Stimulated activated CD4-positive, alpha-beta T cell treated with anti-CD3 and anti-CD28 coated beads, Interleukin-1b, Interleukin-23, amount 100 ng/mL, for 24 hours (primary cell): ENCODE data around the gene CHRM1.

Source experiments
- DNase-seq, 4 experiments: peaks; one replicate each; pipeline ENCODE4 v3.0.0-alpha.2; 2020; ENCODE audit warnings: low read depth in 4 of 4, low spot score in 1 of 4

Gene CHRM1

DNA sequence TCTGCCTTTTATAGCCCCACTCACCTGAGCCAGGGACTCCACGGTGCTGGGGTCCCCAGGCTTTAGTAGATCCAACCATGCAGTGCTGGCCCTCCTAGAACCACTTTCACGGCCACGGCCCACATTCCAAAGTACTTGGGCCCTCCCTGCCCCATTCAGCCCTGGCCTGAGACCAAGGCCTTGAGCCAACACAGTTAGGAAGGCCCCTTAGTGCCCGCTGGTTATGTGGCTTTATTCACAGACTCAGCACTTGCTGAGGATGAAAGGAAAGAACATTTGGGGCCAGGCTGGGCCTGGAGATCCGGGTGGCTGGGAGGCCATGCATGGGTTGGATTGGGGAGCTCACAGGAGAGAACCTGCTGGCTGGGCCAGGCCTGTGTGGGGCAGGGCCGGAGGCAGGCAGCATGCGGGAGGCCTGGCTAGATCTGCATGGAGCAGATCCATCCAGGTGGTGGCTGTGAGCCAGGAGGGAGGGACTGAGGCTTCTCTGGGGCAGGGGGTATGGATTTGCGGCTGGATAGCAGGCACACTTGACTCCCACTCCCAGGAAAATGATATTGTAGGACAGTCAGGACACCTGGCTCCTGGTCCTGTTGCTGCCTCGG lies 12.6 kb downstream of the CHRM1 start:
- no peak for DNase-seq

DNA sequence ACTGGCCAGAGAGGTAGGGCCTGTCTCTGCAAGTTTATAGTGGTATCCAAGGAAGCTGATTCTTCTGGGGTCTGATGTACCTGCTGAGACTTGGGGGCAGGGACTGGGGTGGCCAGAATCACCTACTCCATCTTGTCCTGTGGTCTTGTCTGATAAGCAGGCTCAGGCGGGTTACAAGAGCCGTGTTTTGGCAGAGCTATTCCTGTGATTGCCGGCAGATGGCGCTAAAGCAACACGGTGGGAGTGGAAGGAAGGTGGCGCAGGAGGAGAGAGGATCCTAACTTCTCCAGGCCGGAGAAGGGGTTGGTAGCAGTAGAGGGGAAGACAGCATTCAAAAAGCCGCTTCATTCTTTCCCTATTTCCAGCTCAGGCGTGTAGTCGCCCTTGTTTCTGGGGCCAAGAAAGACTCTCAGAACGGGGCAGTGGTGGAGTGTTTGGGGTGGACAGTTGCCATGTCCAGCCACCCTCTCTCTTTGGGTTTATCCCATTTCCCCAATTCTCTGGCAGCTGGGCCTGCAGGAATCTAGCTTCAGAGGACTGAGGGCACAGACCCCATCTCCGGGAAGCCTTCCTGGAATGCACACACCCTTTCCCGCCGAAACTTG lies 15.1 kb downstream of the CHRM1 start:
- peak; percentile 55 to 86 (median 70) for DNase-seq

DNA sequence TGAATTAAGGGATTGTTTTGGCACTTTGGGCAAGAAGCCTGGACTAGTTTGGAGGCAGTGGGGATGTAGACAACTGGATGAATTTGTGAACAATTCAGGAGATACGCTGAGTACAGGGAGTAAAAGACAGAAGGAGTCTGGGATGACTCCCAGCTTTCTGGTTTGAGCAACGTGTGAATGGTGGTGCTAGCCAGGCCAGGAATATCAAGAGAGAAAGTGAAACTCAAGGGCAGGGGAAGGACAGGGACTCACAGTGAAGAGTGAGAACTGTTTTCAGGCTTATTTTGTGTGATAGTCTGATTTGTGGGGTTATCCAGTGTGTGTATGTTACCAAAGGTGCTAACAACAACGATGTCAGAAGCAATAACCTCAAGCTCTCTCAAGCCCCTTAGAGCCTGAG lies 15.9 kb downstream of the CHRM1 start:
- DNase-seq: no peak

DNA sequence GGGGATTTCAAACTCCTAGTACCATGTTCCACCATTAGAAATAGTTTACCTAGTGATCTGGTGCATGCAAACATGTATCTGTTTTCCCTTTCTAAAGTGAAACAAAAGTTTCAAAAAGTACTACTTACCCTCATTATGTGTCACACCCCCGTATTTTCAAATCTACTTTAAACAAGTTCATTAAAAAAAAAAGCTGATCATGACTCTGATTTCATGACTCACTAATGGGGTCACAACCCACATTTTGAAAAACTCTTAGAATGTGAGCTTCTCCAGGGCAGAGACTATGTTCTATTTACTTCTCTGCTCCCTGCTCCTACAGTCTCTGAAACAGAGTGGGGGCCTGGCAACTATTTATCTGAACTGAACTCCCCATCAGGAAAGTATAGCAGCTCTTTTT lies 18.2 kb downstream of the CHRM1 start:
- no peak for DNase-seq

DNA sequence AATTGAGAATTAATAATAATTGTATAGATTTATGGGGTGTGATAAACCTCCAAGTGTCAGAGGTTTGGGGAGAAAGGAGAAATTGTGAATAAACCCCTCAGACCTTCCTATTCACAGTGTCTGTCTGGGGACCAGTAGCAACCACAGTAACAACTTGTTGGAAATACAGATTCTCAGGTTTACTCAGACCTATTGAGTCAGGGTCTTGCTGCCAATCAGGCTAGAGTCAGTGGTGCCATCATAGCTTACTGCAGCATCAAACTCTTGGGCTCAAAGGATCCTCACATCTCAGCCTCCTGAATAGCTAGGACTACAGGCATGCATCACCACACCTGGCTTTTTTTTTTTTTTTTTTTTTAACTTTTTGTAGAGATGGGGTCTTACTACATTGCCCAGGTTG lies 23.1 kb downstream of the CHRM1 start:
- DNase-seq: no peak

DNA sequence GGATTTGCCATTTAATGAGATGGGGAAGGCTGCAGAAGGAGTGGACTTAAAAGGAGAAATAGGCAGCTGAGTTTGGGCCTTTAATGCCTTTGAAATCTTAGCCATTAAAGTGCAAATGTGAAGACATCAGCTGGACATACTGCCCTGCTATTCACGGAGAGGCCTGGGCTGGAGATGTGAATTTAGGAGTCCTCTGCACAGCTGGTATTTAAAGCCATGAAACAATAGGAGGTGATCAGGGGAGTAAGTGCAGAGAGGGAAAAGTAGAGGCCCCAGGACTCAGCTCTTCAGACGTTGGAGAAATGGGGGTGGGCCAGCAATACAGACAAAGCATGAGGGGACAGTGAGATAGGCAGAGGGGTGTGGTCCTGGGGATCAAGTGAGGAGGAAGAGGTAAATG lies 23.9 kb downstream of the CHRM1 start:
- DNase-seq: no peak

DNA sequence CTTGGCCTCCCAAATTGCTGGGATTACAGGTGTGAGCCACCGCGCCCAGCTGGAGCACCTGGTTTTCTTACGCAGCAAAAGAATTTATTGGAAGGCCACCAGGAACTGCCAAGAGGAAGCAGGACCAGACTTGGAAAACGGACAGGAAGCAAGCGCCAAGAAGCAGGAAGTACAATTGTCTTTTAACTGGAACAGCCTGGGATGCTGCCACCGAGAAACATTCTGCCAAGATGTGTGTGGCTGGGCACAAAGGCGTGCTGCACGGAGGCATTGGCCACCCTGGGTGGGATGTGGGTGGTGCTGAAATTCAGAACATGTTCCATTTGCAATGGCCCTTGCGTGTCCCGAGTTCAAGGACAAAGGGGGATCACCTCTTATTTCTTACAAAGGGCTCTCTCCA lies 25.1 kb downstream of the CHRM1 start:
- no peak for DNase-seq

DNA sequence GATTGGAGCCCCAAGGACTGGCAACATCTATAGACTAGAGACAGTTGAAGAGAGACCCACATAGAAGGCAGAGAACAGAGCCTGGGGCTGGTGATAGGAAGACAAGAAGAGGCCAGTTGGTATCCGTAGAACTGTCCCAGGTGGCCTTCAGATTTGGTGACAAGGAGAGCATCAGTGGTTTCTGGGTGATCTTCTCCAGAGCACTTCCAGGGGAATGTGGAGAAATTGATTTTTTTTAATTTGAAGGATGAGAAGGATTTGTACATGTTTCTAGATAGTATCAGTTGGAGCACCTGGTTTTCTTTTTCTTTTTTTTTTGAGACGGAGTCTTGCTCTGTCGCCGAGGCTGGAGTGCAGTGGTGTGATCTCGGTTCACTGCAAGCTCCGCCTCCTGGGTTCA lies 25.7 kb downstream of the CHRM1 start:
- no peak for DNase-seq

DNA sequence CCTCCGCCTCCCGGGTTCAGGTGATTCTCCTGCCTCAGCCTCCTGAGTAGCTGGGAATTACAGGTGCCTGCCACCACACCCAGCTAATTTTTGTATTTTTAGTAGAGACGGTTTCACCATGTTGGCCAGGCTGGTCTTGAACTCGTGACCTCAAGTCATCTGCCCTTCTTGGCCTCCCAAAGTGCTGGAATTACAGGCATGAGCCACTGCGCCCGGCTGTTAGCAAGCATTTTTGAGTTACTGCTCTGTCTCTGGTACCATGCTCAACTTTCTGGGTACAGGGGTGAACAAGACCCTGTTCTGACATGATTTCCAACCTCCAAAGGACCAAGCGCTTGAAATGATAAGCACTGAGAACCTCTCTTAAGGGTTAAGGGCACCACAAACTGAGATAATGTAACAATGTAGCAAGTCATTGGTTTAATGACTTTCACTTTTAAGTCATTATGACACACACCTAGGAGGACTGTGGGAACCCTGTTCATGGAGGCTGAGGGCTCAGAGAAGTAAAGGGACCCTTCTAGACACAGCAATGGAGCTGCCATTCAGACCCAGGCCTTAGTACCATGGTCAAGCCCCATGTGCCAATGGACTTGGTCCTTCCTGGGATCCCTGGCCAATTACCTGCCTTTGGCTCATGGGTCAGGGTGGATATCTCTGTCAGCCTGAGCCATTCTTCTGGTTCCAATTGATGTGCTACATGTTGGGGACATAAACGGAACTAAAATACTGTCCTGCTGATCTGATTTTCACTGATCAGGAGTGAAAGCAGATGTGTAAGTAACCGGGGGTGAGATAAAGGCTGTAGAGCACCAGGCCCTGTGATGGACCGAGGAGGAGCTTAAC lies 28.9 kb downstream of the CHRM1 start:
- no peak for DNase-seq

DNA sequence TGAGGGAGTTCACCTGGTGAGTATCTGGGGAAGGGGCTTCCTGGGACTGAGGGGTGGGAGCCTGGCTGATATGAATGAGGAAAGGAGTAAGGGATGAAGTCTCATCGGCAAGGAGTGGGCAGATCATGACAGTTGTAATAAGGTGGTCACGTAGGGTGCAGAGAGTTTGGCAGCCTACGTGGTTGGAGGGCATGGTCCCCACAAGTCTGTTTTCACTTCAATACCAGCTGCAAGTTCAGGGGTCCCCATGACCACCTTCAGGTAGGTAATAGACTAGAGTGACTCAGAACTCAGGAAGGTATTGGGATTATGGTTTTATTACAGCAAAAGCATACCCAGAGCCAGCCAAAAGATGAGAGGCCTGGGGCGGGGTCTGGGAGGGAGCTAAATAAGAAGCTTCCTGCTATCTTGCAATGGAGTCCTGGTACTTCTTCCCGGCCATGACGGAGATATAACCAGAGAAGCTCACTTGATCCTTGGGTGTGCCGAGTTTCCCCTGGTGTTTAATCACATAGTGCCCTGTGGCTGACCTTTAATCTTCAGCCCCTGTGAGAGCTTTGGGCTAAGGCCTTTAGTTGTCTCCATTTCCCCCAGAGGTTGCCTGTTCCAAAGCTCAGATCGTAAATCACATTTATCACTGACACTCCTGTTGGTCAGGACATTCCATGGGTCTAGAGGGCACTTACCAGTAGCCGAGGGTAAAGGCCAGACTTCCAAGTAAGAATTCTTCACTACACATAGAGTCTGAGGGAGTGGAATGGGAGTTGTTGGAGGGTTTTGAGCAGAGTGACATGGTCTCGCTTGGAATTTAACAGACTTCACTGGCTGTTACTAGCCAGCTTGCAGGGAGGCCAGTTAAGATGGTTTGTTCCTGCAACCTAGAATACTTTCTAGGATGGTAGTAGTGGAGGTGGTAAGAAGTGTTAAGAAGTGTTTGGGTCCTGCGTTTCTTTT lies 31.4 kb downstream of the CHRM1 start:
- no peak for DNase-seq

DNA sequence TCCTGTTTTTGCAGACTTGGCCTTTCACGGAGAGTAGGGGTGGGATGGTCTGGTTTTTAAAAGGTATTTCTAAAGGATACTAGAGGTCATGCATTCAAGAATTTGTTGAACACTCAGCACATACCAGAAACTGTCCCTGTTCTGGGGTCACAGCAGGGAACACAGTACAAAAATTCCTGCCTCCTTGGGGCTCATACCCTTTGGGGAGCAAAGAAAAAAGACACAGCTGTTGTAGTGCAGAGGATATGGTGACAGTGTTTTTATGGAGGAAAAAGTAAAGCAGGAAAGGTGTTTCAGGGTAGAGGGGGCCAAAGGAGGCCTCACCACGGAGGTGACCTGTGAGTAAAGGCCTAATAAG lies 32.1 kb downstream of the CHRM1 start:
- DNase-seq: no peak

DNA sequence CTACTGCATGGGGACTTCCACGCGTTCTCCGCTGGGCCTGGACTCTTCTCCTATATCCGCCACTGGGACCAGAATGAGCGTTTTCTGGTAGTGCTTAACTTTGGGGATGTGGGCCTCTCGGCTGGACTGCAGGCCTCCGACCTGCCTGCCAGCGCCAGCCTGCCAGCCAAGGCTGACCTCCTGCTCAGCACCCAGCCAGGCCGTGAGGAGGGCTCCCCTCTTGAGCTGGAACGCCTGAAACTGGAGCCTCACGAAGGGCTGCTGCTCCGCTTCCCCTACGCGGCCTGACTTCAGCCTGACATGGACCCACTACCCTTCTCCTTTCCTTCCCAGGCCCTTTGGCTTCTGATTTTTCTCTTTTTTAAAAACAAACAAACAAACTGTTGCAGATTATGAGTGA lies 32.8 kb downstream of the CHRM1 start:
- DNase-seq: no peak

DNA sequence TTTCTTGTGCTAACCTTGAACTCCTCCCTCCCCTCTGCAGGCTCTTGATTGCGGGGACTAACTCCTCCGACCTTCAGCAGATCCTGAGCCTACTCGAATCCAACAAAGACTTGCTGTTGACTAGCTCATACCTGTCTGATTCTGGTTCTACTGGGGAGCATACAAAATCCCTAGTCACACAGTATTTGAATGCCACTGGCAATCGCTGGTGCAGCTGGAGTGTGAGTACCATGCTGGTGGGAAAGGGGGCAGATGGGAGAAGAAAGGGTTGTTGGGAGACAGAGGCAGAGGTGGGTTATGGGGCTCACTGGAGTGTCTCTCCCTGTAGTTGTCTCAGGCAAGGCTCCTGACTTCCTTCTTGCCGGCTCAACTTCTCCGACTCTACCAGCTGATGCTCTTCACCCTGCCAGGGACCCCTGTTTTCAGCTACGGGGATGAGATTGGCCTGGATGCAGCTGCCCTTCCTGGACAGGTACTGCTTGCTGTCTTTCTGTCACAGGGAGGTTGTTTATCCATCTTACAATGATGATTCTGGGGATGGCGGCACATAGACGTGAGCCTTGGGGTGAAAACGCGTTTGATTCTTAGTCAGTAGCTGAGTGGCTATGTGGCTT lies 35.9 kb downstream of the CHRM1 start:
- DNase-seq: no peak

DNA sequence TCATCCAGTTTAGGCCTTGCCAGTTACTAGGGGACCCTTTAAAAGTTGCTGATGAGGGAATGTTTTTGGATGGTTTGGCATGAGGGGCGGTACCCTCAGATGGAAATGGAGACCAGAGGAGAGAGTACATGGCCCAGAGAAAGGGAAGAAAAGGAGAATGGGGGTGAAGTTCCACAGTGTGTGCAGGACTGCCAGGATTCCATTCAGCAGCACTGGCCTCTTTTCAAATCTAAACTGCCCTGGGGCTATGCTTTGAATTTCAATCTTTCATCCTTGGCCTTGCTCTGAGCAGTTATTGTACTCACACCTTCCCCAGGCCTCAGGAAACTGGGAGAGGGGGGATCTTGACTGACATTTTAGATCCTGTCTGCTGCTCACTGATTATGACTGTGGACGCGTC lies 37.5 kb downstream of the CHRM1 start:
- DNase-seq: no peak

DNA sequence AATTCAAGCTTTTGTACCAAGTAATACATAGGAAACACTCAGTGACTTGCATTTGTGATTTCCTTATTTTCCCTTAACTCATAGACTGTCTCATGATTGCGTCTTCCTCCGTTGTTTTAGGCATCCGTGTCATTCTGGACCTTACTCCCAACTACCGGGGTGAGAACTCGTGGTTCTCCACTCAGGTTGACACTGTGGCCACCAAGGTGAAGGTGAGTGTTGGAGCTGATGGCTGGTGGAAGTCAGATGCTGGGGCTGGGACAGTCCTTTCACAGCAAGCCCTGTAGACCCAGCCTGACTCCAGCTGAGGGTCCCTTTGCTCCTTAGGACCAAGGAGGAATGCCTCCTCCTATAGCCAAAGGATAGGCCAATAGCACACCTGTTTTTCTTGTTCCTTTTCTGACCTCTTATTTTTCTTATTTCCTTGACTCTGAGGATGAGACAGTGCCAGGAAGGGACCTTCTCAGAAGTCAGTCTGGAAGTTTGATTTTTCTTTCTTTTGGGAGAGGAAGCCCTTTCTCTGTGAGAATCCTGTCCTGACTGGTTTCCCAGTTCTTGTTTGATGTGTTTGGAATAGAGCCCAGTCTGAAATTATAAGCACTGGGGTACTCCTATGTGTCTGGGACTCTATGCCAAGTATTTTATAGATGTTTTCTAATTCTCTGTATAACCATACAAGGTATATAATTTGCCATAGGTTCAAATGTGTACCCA lies 38.2 kb downstream of the CHRM1 start:
- DNase-seq: no peak

DNA sequence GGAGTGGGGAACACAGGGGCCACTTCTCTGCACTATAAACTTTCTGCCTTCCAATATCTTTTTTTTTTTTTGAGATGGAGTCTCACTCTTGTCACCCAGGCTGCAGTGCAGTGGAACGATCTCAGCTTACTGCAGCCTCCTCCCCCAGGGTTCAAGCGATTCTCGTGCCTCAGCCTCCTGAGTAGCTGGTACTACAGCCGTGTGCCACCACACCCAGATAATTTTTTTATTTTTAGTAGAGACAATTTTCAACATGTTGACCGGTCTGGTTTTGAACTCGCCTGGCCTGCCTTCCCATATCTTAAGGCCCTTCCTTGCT lies 38.8 kb downstream of the CHRM1 start:
- DNase-seq: no peak

DNA sequence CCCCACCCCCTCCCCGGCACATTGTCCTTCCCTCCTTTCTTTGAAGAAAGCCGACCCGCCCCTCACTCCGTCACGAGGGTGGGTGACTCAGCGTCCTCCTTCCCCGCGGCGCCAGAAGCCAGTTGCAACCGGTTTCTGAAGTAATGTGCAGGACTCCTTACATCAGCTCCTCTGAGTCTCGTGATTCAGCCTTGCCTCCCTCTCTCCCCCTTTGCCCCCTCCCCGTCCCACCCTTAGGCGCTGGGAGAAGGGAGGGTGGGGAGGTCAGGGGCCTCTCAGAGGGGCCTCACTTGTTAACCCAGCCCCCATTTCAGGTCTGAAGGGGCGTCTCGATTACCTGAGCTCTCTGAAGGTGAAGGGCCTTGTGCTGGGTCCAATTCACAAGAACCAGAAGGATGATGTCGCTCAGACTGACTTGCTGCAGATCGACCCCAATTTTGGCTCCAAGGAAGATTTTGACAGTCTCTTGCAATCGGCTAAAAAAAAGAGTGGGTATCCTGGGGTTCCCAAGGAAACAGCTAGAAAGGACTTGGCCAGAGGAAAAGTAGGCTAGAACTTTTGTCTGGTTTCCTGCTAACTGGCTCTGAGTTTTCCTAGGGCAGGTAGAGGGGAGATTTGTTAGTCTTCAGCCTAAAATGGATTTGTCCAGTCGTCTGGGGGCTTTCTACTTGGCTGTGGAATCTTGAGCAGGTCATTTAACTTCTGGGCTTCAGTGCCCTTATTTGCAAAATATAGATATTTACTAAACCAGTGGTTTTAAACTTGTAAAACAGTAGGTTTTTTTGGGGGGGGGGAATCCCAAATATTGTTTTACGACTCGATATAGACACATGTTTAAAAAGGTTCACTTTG lies 39.4 kb downstream of the CHRM1 start:
- peak; percentile 85 to 94 (median 90) for DNase-seq

DNA sequence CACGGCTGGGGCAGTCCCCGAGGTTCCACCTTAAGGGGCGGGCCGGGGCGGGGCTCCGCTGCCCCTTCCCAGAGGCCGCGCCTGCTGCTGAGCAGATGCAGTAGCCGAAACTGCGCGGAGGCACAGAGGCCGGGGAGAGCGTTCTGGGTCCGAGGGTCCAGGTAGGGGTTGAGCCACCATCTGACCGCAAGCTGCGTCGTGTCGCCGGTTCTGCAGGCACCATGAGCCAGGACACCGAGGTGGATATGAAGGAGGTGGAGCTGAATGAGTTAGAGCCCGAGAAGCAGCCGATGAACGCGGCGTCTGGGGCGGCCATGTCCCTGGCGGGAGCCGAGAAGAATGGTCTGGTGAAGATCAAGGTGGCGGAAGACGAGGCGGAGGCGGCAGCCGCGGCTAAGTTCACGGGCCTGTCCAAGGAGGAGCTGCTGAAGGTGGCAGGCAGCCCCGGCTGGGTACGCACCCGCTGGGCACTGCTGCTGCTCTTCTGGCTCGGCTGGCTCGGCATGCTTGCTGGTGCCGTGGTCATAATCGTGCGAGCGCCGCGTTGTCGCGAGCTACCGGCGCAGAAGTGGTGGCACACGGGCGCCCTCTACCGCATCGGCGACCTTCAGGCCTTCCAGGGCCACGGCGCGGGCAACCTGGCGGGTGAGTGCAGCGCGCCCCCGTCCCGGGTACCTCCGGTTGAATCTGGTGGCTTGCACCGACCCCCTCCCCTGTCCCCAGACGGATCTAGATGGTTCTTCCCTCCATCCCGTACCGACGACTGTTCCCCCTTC lies 40.2 kb downstream of the CHRM1 start, which contains the start of gene SLC3A2:
SLC3A2 (plus strand) TSS at position 94 of the 776 bp plus-strand sequence; CDS start at position 222, 128 bp downstream.
- peak; percentile 64 to 83 (median 69) for DNase-seq
